Keratinocyte (primary cell): ENCODE results near the gene NT5C3A. TPM values are rescaled to one million over a fixed set of nuclear protein-coding genes. Genes with fewer than 3 reads are reported as not detected.

ENCODE experiments used
- DNase-seq: peaks from one replicate; pipeline ENCODE4 v3.0.0-alpha.2; 2011; ENCODE audit warnings: low read depth, missing footprints, low spot score
- FAIRE-seq: peaks from 2 replicates; lab custom pipeline; 2011; peaks lifted over from hg19 to GRCh38; lab: Jason Lieb, UNC
- H2AFZ ChIP-seq: 2 replicates; pipeline ENCODE4 v1.6.0; 2012; ENCODE audit warnings: low read length, control low read depth, inconsistent platforms; ENCODE audit not compliant: control insufficient read depth
- H3K27ac ChIP-seq: 2 replicates; pipeline ENCODE4 v1.5.1; 2011; ENCODE audit warnings: low read length; ENCODE audit not compliant: control insufficient read depth, insufficient read depth
- H3K27me3 ChIP-seq: 3 replicates; pipeline ENCODE4 v1.6.0; 2011; ENCODE audit warnings: low read length; ENCODE audit not compliant: control insufficient read depth, insufficient read depth; ENCODE audit errors: extremely low read depth
- H3K36me3 ChIP-seq, 2 experiments: 2 replicates in 1 of 2; 3 replicates in 1 of 2; pipeline ENCODE4 v1.5.1; 2011; ENCODE audit warnings: low read length in 2 of 2, mild to moderate bottlenecking in 1 of 2; ENCODE audit not compliant: control insufficient read depth in 2 of 2, insufficient read depth in 2 of 2; ENCODE audit errors: extremely low read depth in 1 of 2
- H3K4me1 ChIP-seq: 3 replicates; pipeline ENCODE4 v1.5.1; 2011; ENCODE audit warnings: low read length; ENCODE audit not compliant: control insufficient read depth, insufficient read depth; ENCODE audit errors: extremely low read depth
- H3K4me2 ChIP-seq: 3 replicates; pipeline ENCODE4 v1.6.0; 2011; ENCODE audit warnings: low read depth, low read length; ENCODE audit not compliant: control insufficient read depth, insufficient read depth; ENCODE audit errors: extremely low read depth
- H3K4me3 ChIP-seq, 3 experiments: fragments of 200-600 bp in 1 of 3; sonication (generic) in 1 of 3; 2 replicates in 2 of 3; 3 replicates in 1 of 3; pipeline ENCODE4 v1.5.1; 2011 to 2016; ENCODE audit warnings: low read length in 3 of 3, mild to moderate bottlenecking in 3 of 3, control low read depth in 2 of 3, inconsistent platforms in 1 of 3, low read depth in 1 of 3, mixed read lengths in 1 of 3, mixed run types in 1 of 3, moderate library complexity in 1 of 3; ENCODE audit not compliant: control insufficient read depth in 2 of 3, insufficient read depth in 2 of 3; ENCODE audit errors: extremely low read depth in 1 of 3
- H3K79me2 ChIP-seq: 2 replicates; pipeline ENCODE4 v1.6.0; 2012; ENCODE audit warnings: low read length; ENCODE audit not compliant: control insufficient read depth, insufficient read depth
- H3K9ac ChIP-seq: 3 replicates; pipeline ENCODE4 v1.6.0; 2011; ENCODE audit warnings: low read length; ENCODE audit not compliant: control insufficient read depth, insufficient read depth; ENCODE audit errors: extremely low read depth
- H3K9me1 ChIP-seq: 3 replicates; pipeline ENCODE4 v1.6.0; 2011; ENCODE audit warnings: low read length; ENCODE audit not compliant: control insufficient read depth, insufficient read depth; ENCODE audit errors: extremely low read depth
- H3K9me3 ChIP-seq: 2 replicates; pipeline ENCODE4 v1.5.1; 2012; ENCODE audit warnings: low read depth, low read length; ENCODE audit not compliant: control insufficient read depth
- H4K20me1 ChIP-seq: 3 replicates; pipeline ENCODE4 v1.6.0; 2011; ENCODE audit warnings: low read length; ENCODE audit not compliant: control insufficient read depth, insufficient read depth; ENCODE audit errors: extremely low read depth
- EZH2 ChIP-seq: IDR thresholded peaks from one replicate; pipeline ENCODE4 v1.6.1; 2012; ENCODE audit warnings: inconsistent platforms, mild to moderate bottlenecking, low read length, moderate library complexity
- dilution Hi-C: fragments of 300-500 bp; cut with MboI; formaldehyde crosslinking; loops from one replicate; pipeline ENCODE4 v1.7.0; 2020; ENCODE audit warnings: low sequenced_read_pairs; ENCODE audit not compliant: extremely low pct_ligation_motif_present
- polyA plus RNA-seq, 5 experiments: library from polyadenylated mRNA; depleted of rRNA in 3 of 5; stranded (reverse) in 3 of 5; stranded (forward) in 1 of 5; unstranded in 1 of 5; fragments of >200 nt; gene quantifications; 1 replicate in 1 of 5; 2 replicates in 3 of 5; 3 replicates in 1 of 5; pipeline versions ENCODE4 v1.2.1 to v1.2.3, GENCODE V29; 2011 to 2012; ENCODE audit warnings: missing spikeins in 2 of 5, low read depth in 1 of 5, low replicate concordance in 1 of 5
- TF ChIP-seq, protein P1 (sequence below), 3 experiments: IDR thresholded peaks in 1 of 3; conservative IDR thresholded peaks in 1 of 3; optimal IDR thresholded peaks in 1 of 3; 2 replicates in 2 of 3; 3 replicates in 1 of 3; pipeline versions ENCODE3 to v1.5.1; 2011; ENCODE audit warnings: low read length in 3 of 3, mild to moderate bottlenecking in 3 of 3, moderate library complexity in 2 of 3, control low read depth in 1 of 3, inconsistent platforms in 1 of 3; ENCODE audit not compliant: insufficient read depth in 2 of 3; ENCODE audit errors: extremely low read depth in 1 of 3

The NT5C3A gene
- polyA plus RNA-seq, 1 donor (not counting 4 experiments of a cell fraction or from before 2014, with no cell fraction given), result 30.5 TPM

- no peaks in the 10 kb centered on the region for H4K20me1 ChIP-seq
- H2AFZ ChIP-seq, result peak overlapping the region; percentile 64
- no peaks in the 10 kb centered on the region for H3K9me3 ChIP-seq
- H3K36me3 ChIP-seq, result no peaks in the 10 kb centered on the region
- peak overlapping the region; percentile 63 to 74 (median 64) for H3K4me3 ChIP-seq
- no peaks in the 10 kb centered on the region for H3K9me1 ChIP-seq
- TF ChIP-seq, protein P1, sequence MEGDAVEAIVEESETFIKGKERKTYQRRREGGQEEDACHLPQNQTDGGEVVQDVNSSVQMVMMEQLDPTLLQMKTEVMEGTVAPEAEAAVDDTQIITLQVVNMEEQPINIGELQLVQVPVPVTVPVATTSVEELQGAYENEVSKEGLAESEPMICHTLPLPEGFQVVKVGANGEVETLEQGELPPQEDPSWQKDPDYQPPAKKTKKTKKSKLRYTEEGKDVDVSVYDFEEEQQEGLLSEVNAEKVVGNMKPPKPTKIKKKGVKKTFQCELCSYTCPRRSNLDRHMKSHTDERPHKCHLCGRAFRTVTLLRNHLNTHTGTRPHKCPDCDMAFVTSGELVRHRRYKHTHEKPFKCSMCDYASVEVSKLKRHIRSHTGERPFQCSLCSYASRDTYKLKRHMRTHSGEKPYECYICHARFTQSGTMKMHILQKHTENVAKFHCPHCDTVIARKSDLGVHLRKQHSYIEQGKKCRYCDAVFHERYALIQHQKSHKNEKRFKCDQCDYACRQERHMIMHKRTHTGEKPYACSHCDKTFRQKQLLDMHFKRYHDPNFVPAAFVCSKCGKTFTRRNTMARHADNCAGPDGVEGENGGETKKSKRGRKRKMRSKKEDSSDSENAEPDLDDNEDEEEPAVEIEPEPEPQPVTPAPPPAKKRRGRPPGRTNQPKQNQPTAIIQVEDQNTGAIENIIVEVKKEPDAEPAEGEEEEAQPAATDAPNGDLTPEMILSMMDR (optimal IDR thresholded peaks at IDR 0.05 in 1 of 3, IDR thresholded peaks at IDR 0.05 in 1 of 3, conservative IDR thresholded peaks at IDR 0.05 in 1 of 3; ENCODE audit: extremely low read depth in 1 of 3, insufficient read depth in 2 of 3, low read length in 3 of 3), result no peak
- TF ChIP-seq EZH2, result no peak
- FAIRE-seq (no peak), DNase-seq (no peak)
- peak overlapping the region; percentile 53 for H3K9ac ChIP-seq
- H3K27ac ChIP-seq, result no peak overlapping the region
- no peaks in the 10 kb centered on the region for H3K27me3 ChIP-seq
- peaks cover 12% of the 10 kb centered on the region for H3K4me1 ChIP-seq
- dilution Hi-C loops, result no loop called here
- peaks cover 42% of the 10 kb centered on the region for H3K79me2 ChIP-seq
- H3K4me2 ChIP-seq, result peak overlapping the region; percentile 84
Measured at GRCh38 chr7:33109758-33110238, 47.2 kb upstream of the NT5C3A start.

DNA sequence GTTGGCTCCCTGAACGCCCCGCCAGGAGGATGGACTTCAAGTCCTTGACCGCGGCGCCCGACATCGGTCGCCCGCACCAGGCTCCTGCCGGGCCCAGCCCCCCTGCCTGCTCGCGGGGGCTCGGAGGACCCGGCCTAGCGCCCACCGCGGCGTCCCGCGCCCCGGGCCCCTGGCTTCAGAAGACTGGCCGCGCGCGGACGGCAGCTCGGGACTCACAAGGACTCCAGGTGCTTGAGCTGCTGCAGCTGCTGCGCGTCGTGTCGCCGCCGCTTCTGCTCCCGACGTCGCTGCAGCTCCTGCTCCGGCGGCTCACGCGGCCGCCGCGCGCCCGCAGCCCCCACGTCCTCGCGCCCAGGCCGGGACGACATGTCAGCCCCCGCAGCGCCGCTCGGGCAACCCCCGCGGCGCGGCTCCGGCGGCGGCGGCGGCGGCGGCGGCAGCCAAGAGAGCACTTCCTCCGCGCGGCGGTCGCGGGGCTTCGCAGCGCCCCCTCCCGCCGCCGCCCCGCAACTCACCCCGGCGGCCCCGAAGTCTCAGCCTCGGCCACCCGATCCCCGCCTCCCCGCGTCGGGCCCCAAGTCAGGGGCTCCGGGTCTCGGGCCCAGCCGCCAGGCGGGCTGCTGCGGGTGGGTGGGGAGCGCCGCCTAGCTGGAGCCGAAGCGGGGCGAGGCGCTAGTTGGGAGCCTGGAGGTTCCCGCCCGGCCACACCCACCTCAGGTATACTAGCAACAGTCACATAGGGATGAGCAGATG, 46.6 kb upstream of the NT5C3A start, which contains the start of gene RP9:
Gene RP9 (minus strand): TSS at position 400 of the 753 bp plus-strand sequence. CDS start 32 bp downstream, at position 368.
- H3K27ac ChIP-seq, result peak within 1 kb of the TSS; percentile 71
- H3K4me3 ChIP-seq, result peak within 1 kb of the TSS; percentile 63 to 92 (median 88)
- DNase-seq (no peak), FAIRE-seq (no peak)
- H3K79me2 ChIP-seq, result peaks cover 48% of the 10 kb centered on the region
- peak within 1 kb of the TSS; percentile 84 for H3K9ac ChIP-seq
- peak within 1 kb of the TSS; percentile 97 for H3K4me2 ChIP-seq
- no peaks in the 10 kb centered on the region for H3K9me3 ChIP-seq
- no peaks in the 10 kb centered on the region for H3K36me3 ChIP-seq
- no peak for TF ChIP-seq EZH2
- TF ChIP-seq, protein P1 (optimal IDR thresholded peaks at IDR 0.05 in 1 of 3, IDR thresholded peaks at IDR 0.05 in 1 of 3, conservative IDR thresholded peaks at IDR 0.05 in 1 of 3; ENCODE audit: extremely low read depth in 1 of 3, insufficient read depth in 2 of 3, low read length in 3 of 3), result peak in 2 of 3 experiments; percentile 26 to 58
- dilution Hi-C loops, result no loop called here
- no peaks in the 10 kb centered on the region for H3K9me1 ChIP-seq
- peaks cover 12% of the 10 kb centered on the region for H3K4me1 ChIP-seq
- peak within 1 kb of the TSS; percentile 76 for H2AFZ ChIP-seq
- no peaks in the 10 kb centered on the region for H3K27me3 ChIP-seq
- no peaks in the 10 kb centered on the region for H4K20me1 ChIP-seq
